GOT3 (cell line): Measurements from ENCODE around the gene EHD2.
"Not testable (repeated sequence)": the region's sequence is repeated elsewhere in the genome, so short reads cannot be mapped to it uniquely, and the experiment has no call there.

Experiments used
- DNase-seq: peaks from one replicate; lab custom pipeline; 2025; ENCODE audit warnings: mixed read lengths; lab: John Stamatoyannopoulos, UW

EHD2 gene

GRCh38 chr19:47749326-47749725 lies 36.1 kb downstream of the EHD2 start:
- DNase-seq = no peak

GRCh38 chr19:47750752-47751151 lies 37.5 kb downstream of the EHD2 start:
- no peak for DNase-seq

GRCh38 chr19:47752440-47753211 lies 39.4 kb downstream of the EHD2 start:
- no peak for DNase-seq

- DNase-seq = no peak
Observed at GRCh38 chr19:47754206-47755064, 41.2 kb downstream of the EHD2 start.

GRCh38 chr19:47755065-47755761 lies 42.0 kb downstream of the EHD2 start:
- DNase-seq = no peak

GRCh38 chr19:47755762-47756626 lies 42.8 kb downstream of the EHD2 start:
- DNase-seq = no peak

GRCh38 chr19:47756627-47756929 lies 43.4 kb downstream of the EHD2 start:
- DNase-seq = no peak

- DNase-seq = no peak
Observed at GRCh38 chr19:47756953-47757608, 43.9 kb downstream of the EHD2 start.

- DNase-seq = no peak
Observed at GRCh38 chr19:47757617-47758442, 44.6 kb downstream of the EHD2 start.

- no peak for DNase-seq
Observed at GRCh38 chr19:47758443-47758804, 45.2 kb downstream of the EHD2 start.

GRCh38 chr19:47760632-47760999 lies 47.4 kb downstream of the EHD2 start:
- DNase-seq = no peak

GRCh38 chr19:47761566-47761965 lies 48.3 kb downstream of the EHD2 start:
- no peak for DNase-seq

- DNase-seq = no peak
Observed at GRCh38 chr19:47762151-47762550, 48.9 kb downstream of the EHD2 start.

GRCh38 chr19:47762615-47763308 lies 49.5 kb downstream of the EHD2 start:
- DNase-seq = no peak

GRCh38 chr19:47764705-47765104 lies 51.5 kb downstream of the EHD2 start:
- DNase-seq = not testable (repeated sequence)

- peak; percentile 6 for DNase-seq
Observed at GRCh38 chr19:47765523-47766358, 52.5 kb downstream of the EHD2 start.

GRCh38 chr19:47766359-47766620 lies 53.1 kb downstream of the EHD2 start:
- DNase-seq = no peak

GRCh38 chr19:47766670-47767069 lies 53.4 kb downstream of the EHD2 start:
- no peak for DNase-seq

- no peak for DNase-seq
Observed at GRCh38 chr19:47767349-47767748, 54.1 kb downstream of the EHD2 start.
